H1 (cell line): ENCODE data around the gene LYRM4. TPM values are rescaled to one million over a fixed set of nuclear protein-coding genes. Genes with fewer than 3 reads are reported as not detected.

Experiments used
- CTCF ChIA-PET: fragments of 300-600 bp; sonication (Branson Sonifier 250); formaldehyde crosslinking; loops from one replicate; lab custom pipeline; 2021; ENCODE audit not compliant: partially characterized antibody; lab: Charles Lee
- POLR2A ChIA-PET: fragments of 300-600 bp; sonication (Branson Sonifier 250); formaldehyde crosslinking; loops from one replicate; lab custom pipeline; 2021; ENCODE audit warnings: inconsistent platforms; ENCODE audit not compliant: partially characterized antibody; lab: Charles Lee
- DNase-seq, 2 experiments: peaks; one replicate each; pipeline versions ENCODE4 v3.0.0 to v3.0.0-alpha.2; 2010 to 2022; ENCODE audit warnings: low spot score in 2 of 2, low read depth in 1 of 2, mixed read lengths in 1 of 2
- FAIRE-seq: peaks from 2 replicates; lab custom pipeline; 2011; peaks lifted over from hg19 to GRCh38; lab: Jason Lieb, UNC
- H2AFZ ChIP-seq: 2 replicates; pipeline ENCODE4 v1.8.1; 2012; ENCODE audit warnings: low read length, inconsistent platforms
- H2AK5ac ChIP-seq: 2 replicates; pipeline ENCODE4 v1.6.1; 2013; ENCODE audit warnings: low read depth, low read length
- H2BK120ac ChIP-seq: replicated peaks from 2 replicates; pipeline ENCODE3; 2013; ENCODE audit warnings: low read depth, low read length, inconsistent platforms
- H2BK12ac ChIP-seq: 2 replicates; pipeline ENCODE4 v1.6.1; 2013; ENCODE audit warnings: low read depth, low read length
- H2BK15ac ChIP-seq: 2 replicates; pipeline ENCODE4 v1.6.1; 2013; ENCODE audit warnings: low read length
- H2BK20ac ChIP-seq: 2 replicates; pipeline ENCODE4 v1.6.1; 2013; ENCODE audit warnings: low read length
- H2BK5ac ChIP-seq: 2 replicates; pipeline ENCODE4 v1.6.1; 2013; ENCODE audit warnings: low read depth, low read length
- H3K14ac ChIP-seq: 2 replicates; pipeline ENCODE4 v1.6.1; 2013; ENCODE audit warnings: inconsistent platforms; ENCODE audit not compliant: insufficient read length
- H3K18ac ChIP-seq: 2 replicates; pipeline ENCODE4 v1.6.1; 2013; ENCODE audit warnings: low read length; ENCODE audit errors: extremely low read depth
- H3K23ac ChIP-seq: 2 replicates; pipeline ENCODE4 v1.6.1; 2013; ENCODE audit warnings: inconsistent platforms; ENCODE audit not compliant: insufficient read length
- H3K23me2 ChIP-seq: 2 replicates; pipeline ENCODE4 v1.6.1; 2013; ENCODE audit warnings: low read depth, low read length
- H3K27ac ChIP-seq: 2 replicates; pipeline ENCODE4 v1.6.1; 2011; ENCODE audit warnings: low read depth, low read length, inconsistent platforms
- H3K27me3 ChIP-seq, 4 experiments: replicated peaks in 1 of 4; 1 replicate in 1 of 4; 2 replicates in 3 of 4; pipeline versions ENCODE4 v1.6.1 to v1.8.1; 2011 to 2013; ENCODE audit warnings: low read length in 3 of 4, mild to moderate bottlenecking in 3 of 4, inconsistent platforms in 2 of 4, mixed read lengths in 2 of 4, moderate library complexity in 1 of 4; ENCODE audit not compliant: control insufficient read depth in 3 of 4, insufficient read depth in 3 of 4; ENCODE audit errors: extremely low read depth in 1 of 4
- H3K36me3 ChIP-seq, 4 experiments: 2 replicates each; pipeline versions ENCODE4 v1.6.1 to v1.8.1; 2011 to 2013; ENCODE audit warnings: mild to moderate bottlenecking in 4 of 4, low read length in 3 of 4, moderate library complexity in 2 of 4, control low read depth in 1 of 4, inconsistent platforms in 1 of 4; ENCODE audit not compliant: insufficient read depth in 4 of 4, control insufficient read depth in 2 of 4
- H3K4ac ChIP-seq: replicated peaks from 2 replicates; pipeline ENCODE3; 2013; ENCODE audit warnings: low read length, low read depth, mixed read lengths, inconsistent platforms; ENCODE audit not compliant: insufficient read length
- H3K4me1 ChIP-seq, 4 experiments: replicated peaks in 1 of 4; 1 replicate in 1 of 4; 2 replicates in 3 of 4; pipeline versions ENCODE4 v1.6.1 to v1.8.1; 2011 to 2013; ENCODE audit warnings: low read length in 3 of 4, inconsistent platforms in 2 of 4, mixed read lengths in 1 of 4; ENCODE audit not compliant: insufficient read depth in 4 of 4, control insufficient read depth in 3 of 4
- H3K4me2 ChIP-seq, 2 experiments: 2 replicates each; pipeline versions ENCODE4 v1.6.1 to v1.8.1; 2011 to 2013; ENCODE audit warnings: low read depth in 2 of 2, low read length in 2 of 2, control low read depth in 1 of 2, inconsistent platforms in 1 of 2, mild to moderate bottlenecking in 1 of 2; ENCODE audit not compliant: insufficient read depth in 1 of 2
- H3K4me3 ChIP-seq, 4 experiments: fragments of 200-600, 300-600 bp in 1 of 4; sonication (generic), shearing (Covaris generic), sonication (Bioruptor Twin) in 1 of 4; 2 replicates each; pipeline versions ENCODE4 v1.5.1 to v1.8.1; 2011 to 2016; ENCODE audit warnings: low read length in 4 of 4, low read depth in 3 of 4, control low read depth in 2 of 4, inconsistent platforms in 2 of 4, mild to moderate bottlenecking in 2 of 4, mixed read lengths in 1 of 4, moderate library complexity in 1 of 4; ENCODE audit not compliant: insufficient read depth in 2 of 4; ENCODE audit errors: extremely low read depth in 1 of 4
- H3K56ac ChIP-seq: replicated peaks from 2 replicates; pipeline ENCODE3; 2013; ENCODE audit warnings: low read depth, mild to moderate bottlenecking, mixed read lengths, low read length, inconsistent platforms; ENCODE audit not compliant: insufficient read length
- H3K79me1 ChIP-seq: 2 replicates; pipeline ENCODE4 v1.6.1; 2013; ENCODE audit warnings: low read depth, low read length, control low read depth
- H3K79me2 ChIP-seq, 2 experiments: 2 replicates each; pipeline versions ENCODE4 v1.6.1 to v1.8.1; 2012 to 2013; ENCODE audit warnings: low read length in 2 of 2, mild to moderate bottlenecking in 2 of 2, inconsistent platforms in 1 of 2; ENCODE audit not compliant: insufficient read depth in 2 of 2, control insufficient read depth in 1 of 2
- H3K9ac ChIP-seq, 4 experiments: replicated peaks in 1 of 4; 1 replicate in 1 of 4; 2 replicates in 3 of 4; pipeline versions ENCODE4 v1.6.1 to v1.8.1; 2011 to 2013; ENCODE audit warnings: low read depth in 3 of 4, low read length in 3 of 4, control low read depth in 2 of 4, mild to moderate bottlenecking in 2 of 4, moderate library complexity in 2 of 4, inconsistent platforms in 1 of 4; ENCODE audit errors: extremely low read depth in 1 of 4
- H3K9me3 ChIP-seq, 2 experiments: 2 replicates each; pipeline versions ENCODE4 v1.6.1 to v1.8.1; 2012 to 2013; ENCODE audit warnings: mild to moderate bottlenecking in 2 of 2, moderate library complexity in 2 of 2, control low read depth in 1 of 2, inconsistent platforms in 1 of 2, low read depth in 1 of 2, low read length in 1 of 2, mixed read lengths in 1 of 2; ENCODE audit not compliant: insufficient read depth in 2 of 2
- H4K20me1 ChIP-seq, 2 experiments: replicated peaks in 1 of 2; 2 replicates each; pipeline versions ENCODE3 to v1.8.1; 2011 to 2013; ENCODE audit warnings: inconsistent platforms in 2 of 2, low read length in 2 of 2, mild to moderate bottlenecking in 1 of 2; ENCODE audit not compliant: insufficient read depth in 2 of 2, control insufficient read depth in 1 of 2
- H4K5ac ChIP-seq: 2 replicates; pipeline ENCODE4 v1.6.1; 2013; ENCODE audit warnings: low read length, low read depth, mixed read lengths, inconsistent platforms; ENCODE audit not compliant: insufficient read length
- H4K8ac ChIP-seq: 2 replicates; pipeline ENCODE4 v1.8.0; 2013; ENCODE audit warnings: mild to moderate bottlenecking, moderate library complexity, low read length, inconsistent platforms; ENCODE audit not compliant: insufficient read depth; ENCODE audit errors: extremely low read depth
- H4K91ac ChIP-seq: replicated peaks from 2 replicates; pipeline ENCODE3; 2013; ENCODE audit warnings: low read length, mixed read lengths, inconsistent platforms; ENCODE audit not compliant: insufficient read length
- ASH2L ChIP-seq: fragments of 200-600, 300-600 bp; sonication (generic); IDR thresholded peaks from one replicate; pipeline ENCODE4 v1.7.1; 2017; ENCODE audit warnings: low read length
- SP1 ChIP-seq: IDR thresholded peaks from 2 replicates; pipeline ENCODE4 v1.6.1; 2011; ENCODE audit warnings: low read depth, low read length
- SP4 ChIP-seq: IDR thresholded peaks from 2 replicates; pipeline ENCODE4 v1.6.1; 2012; ENCODE audit warnings: low read length, inconsistent platforms
- WGBS, 2 experiments: shearing (Covaris generic) in 1 of 2; methylation state at CpG; one replicate each; pipeline versions ENCODE4 v1.1.6 to v1.1.7; 2013 to 2015; ENCODE audit warnings: low lambda C conversion rate in 2 of 2, mixed read lengths in 2 of 2, inconsistent platforms in 1 of 2, low coverage in 1 of 2, missing lambda C conversion rate in 1 of 2; ENCODE audit not compliant: insufficient replicate concordance in 2 of 2, insufficient coverage in 1 of 2, insufficient read length in 1 of 2; ENCODE audit errors: extremely low coverage in 1 of 2, missing lambda C conversion rate in 1 of 2; 5-methylcytosine and 5-hydroxymethylcytosine counted together
- polyA plus RNA-seq, 7 experiments: library from polyadenylated mRNA; depleted of rRNA in 3 of 7; stranded (reverse) in 5 of 7; unstranded in 2 of 7; fragments of >200 nt in 5 of 7; fragments of 200-250 nt in 2 of 7; gene quantifications; 1 replicate in 5 of 7; 2 replicates in 1 of 7; 4 replicates in 1 of 7; pipeline versions ENCODE4 v1.2.1 to v1.2.3, GENCODE V29; 2011 to 2013; ENCODE audit warnings: missing spikeins in 2 of 7, mixed read lengths in 2 of 7
- total RNA-seq: library from RNA; stranded (reverse); fragmentation: NEBNext Ultra II Directional; extraction: Animal tissue kit (Norgen Biotek cat#: 25700); gene quantifications from 2 replicates; pipeline ENCODE4 v1.2.1, GENCODE V29; 2021
- TF ChIP-seq, protein P1 (sequence below): IDR thresholded peaks from 2 replicates; pipeline ENCODE4 v1.6.1; 2012; ENCODE audit warnings: inconsistent platforms

The LYRM4 gene
- total and polyA plus RNA-seq, 2 of the 8 experiments (the other 6 are each of a cell fraction or from before 2014, with no cell fraction given): 56.6 to 62.8 TPM

DNA sequence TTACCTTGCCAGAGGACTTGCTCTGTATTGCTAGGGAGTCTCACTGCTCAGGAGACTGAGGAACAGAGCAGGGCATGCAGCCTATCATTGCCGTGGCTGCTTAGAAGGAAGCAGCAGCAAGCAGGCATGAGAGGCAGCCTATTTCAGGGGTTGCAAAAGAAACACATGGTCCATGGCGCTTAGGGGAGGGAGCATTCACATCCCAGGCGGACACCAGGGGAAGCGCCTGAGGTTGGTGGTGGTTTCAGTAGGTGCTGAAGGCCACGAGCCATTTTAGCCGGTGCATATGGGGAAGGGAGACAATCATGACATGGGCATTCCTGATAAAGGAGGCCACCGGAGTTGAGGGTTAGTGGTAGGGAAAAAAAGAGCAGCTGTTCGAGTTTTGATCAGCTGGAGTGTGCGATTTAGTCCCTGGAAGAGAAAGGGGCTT lies 21.5 kb upstream of the LYRM4 start:
- TF ChIP-seq, protein P1, sequence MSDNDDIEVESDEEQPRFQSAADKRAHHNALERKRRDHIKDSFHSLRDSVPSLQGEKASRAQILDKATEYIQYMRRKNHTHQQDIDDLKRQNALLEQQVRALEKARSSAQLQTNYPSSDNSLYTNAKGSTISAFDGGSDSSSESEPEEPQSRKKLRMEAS: peak; percentile 67
- TF ChIP-seq SP1 (no peak), SP4 (no peak), ASH2L (peak; percentile 29)
- H2BK15ac ChIP-seq: no peak overlapping the region
- no peaks in the 10 kb centered on the region for H3K27me3 ChIP-seq
- H4K8ac ChIP-seq: peak overlapping the region; percentile 45; the same call in 1 of the 2 replicates
- H3K56ac ChIP-seq: no peak overlapping the region
- H2BK120ac ChIP-seq: no peak overlapping the region
- no peak for FAIRE-seq
- H3K4me1 ChIP-seq: peaks cover 0 to 7% (median 3%) of the 10 kb centered on the region in 4 experiments; a peak in 3 of 7 replicates
- 0 out of 4 replicates have a peak overlapping the region, but pooled peaks of 1 of the 2 experiments have one; percentile 14 for H3K4me2 ChIP-seq
- ChIA-PET CTCF (interaction anchor here (1.6 kb wide), 1 partner anchor 20 kb away, joined by 5 read pairs; no protein-coding TSS in a partner anchor), POLR2A (no interaction called here)
- H2BK20ac ChIP-seq: no peak overlapping the region
- H3K9ac ChIP-seq: no peak overlapping the region
- H4K91ac ChIP-seq: no peak overlapping the region
- H3K14ac ChIP-seq: no peak overlapping the region
- WGBS, 2 experiments: 67% methylated on average over 9 of the region's 9 CpGs; no CpG with 5 or more reads in 1 of the 2 experiments
- no peak overlapping the region for H4K5ac ChIP-seq
- no peaks in the 10 kb centered on the region for H3K23me2 ChIP-seq
- no peak overlapping the region for H3K23ac ChIP-seq
- H3K79me1 ChIP-seq: peaks cover 6% of the 10 kb centered on the region; the same call in 1 of the 2 replicates
- no peak overlapping the region for H2BK5ac ChIP-seq
- DNase-seq: no peak
- H2AK5ac ChIP-seq: no peak overlapping the region
- no peaks in the 10 kb centered on the region for H3K36me3 ChIP-seq
- no peak overlapping the region for H3K4me3 ChIP-seq
- no peak overlapping the region for H2AFZ ChIP-seq
- H4K20me1 ChIP-seq: no peaks in the 10 kb centered on the region
- H3K9me3 ChIP-seq: no peaks in the 10 kb centered on the region
- no peak overlapping the region for H3K18ac ChIP-seq
- no peak overlapping the region for H3K4ac ChIP-seq
- no peak overlapping the region for H3K27ac ChIP-seq
- peaks cover 0 to 4% of the 10 kb centered on the region in 2 experiments; a peak in 1 of 4 replicates for H3K79me2 ChIP-seq
- H2BK12ac ChIP-seq: no peak overlapping the region
